GM19043 (cell line): Measurements from ENCODE around the gene CILP.
"Not testable (repeated sequence)": the region's sequence is repeated elsewhere in the genome, so short reads cannot be mapped to it uniquely, and the experiment has no call there.

Source experiments
- ATAC-seq: cut with Tn5 transposase; IDR thresholded peaks from one replicate; pipeline ENCODE4 v1.9.1; 2021; ENCODE audit warnings: low read depth; ENCODE audit not compliant: unreplicated experiment

CILP gene

DNA sequence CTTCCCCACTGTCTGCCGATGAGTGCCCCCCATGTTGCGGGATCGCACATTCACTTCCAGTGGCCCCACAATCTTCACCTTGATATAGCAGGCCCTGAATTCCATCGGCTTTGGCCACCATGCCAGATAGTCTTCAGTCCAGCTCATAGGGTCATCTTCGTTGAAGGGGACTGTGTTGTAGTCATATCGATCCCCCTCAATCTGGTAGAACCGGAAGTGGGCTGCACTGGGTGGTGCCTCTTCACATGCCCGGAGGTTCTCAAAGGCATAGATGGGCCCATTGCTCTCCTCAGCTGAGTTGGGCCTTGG lies 14.0 kb downstream of the CILP start:
- no peak for ATAC-seq

DNA sequence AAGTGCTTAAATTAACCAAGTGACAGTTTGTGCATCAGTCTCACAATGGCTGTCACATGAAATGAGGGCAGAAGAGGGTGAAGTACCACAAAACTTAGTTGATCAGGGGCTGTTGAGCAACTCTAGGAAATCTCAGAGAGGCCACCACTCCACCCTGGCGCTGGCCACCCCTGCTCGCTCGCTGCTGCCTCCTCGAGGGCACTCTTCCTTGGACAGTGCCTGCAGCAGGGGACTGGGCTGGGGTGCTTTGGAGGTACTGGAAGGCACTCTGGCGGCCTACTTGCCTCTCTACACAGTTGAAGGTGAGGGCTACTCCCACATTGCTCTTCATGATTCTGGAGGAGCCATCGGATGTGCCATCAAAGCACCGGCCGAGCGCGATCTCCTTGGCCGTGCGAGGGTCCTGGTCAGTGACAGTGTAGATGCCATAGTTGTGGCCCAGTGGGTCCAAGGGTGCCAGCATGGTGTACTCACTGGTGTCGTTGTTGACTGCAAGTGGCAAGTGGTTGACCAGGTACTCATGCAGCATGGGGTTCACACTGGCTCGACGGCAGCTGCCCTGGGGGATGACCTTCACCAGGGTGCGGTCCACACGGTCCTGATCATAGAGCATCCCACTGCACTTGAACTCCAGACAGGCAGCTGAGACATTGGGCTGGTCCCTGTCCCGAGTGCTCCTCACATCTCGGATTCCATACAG lies 14.5 kb downstream of the CILP start:
- no peak for ATAC-seq

DNA sequence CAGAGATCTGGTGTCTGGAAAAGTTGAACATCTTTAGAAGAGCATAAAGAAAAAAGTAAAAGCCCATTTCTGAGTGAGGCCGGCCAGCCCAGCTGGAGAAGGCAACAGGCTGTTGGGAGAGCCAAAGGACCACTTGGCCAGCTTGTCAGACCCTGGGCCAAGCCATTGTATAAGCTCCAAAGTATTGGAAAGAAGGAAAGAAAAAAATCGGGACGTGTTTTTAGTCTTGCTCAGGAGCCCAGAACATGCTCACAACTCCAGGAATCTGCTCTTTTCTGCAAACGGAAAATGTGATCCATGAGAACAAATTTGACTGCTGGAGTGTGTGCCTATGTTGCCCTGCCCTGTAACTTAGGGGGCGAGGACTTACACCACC lies 15.7 kb downstream of the CILP start:
- ATAC-seq: no peak

DNA sequence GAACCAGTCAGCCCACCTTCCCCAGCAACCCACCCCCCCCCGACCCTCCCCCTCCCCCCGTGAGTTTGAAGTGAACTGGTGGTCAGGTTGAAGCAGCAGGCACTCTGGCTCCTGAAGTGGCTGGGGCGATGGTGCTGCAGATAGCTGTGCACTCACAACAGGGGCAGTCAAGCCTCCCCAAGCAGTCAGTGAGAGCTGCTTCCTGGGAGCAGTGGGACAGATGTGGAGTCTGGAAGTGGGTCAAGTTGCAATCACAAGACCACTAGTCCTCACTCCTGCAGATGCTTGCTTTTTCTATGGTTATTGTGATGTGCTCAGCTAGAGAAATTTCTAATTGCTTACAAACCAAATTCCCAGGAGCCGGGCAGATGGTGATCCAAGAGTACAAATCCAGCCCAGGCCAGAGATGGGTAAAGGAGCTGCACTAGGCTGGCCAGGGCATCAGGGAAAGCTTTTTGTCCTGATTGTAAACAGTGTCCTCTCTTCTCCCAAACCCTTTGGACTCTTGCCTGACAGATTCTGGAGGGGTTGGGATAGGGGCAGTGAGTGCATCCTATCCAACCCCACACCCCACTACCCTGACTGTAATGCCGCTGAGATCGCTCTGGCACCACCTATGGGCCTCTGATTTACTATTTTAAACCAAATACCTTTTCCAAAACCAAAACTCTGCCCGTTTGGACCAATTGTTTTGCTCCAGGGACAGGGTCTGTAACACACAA lies 16.3 kb downstream of the CILP start:
- ATAC-seq: no peak

DNA sequence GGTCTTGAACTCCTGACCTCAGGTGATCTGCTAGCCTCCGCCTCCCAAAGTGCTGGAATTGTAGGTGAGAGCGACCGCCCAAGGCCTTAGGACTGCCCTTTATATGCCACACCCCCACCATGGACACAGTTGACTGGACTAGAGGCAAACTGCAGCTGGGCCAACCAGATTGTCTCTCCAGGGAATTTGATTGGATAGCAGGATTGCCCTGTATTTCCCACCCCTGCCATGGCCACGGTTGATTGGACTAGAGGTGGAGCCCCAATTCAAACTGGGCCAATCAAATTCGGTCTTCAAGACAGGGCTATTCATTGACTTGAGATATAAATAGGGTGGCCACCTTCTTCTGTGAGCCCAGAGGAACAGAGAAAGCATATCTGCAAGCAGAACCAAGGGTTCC lies 19.3 kb downstream of the CILP start:
- ATAC-seq: no peak

DNA sequence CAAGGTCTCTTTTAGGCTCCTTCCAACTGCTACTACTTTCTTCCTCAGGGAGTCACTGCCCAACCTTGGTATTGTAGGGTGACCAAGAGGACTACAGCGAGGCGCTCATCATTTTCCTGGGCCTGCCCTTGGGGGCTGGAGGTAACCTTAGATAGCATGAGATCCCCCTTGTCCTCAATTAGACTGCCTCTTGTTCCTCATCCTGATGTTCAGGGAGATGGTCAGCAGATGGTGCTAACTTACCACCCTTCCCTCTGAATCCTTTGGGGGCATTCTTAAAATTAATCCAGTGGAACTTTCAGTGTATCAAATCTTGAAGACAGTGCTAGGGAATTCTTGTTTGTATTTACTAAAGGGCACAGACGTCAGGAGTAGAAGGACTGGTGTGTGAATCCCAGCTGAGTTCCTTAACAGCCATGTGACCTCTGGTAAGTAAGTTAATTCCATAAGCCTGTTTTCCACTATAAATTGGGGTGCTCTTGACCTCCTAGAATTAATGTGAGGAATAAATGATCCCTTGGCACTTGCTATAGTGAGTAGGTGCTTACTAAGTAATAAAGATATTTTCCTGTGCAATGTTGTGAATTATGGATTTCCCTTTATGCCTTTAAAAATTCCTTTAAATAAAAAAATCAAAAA lies 22.1 kb downstream of the CILP start:
- ATAC-seq: no peak

DNA sequence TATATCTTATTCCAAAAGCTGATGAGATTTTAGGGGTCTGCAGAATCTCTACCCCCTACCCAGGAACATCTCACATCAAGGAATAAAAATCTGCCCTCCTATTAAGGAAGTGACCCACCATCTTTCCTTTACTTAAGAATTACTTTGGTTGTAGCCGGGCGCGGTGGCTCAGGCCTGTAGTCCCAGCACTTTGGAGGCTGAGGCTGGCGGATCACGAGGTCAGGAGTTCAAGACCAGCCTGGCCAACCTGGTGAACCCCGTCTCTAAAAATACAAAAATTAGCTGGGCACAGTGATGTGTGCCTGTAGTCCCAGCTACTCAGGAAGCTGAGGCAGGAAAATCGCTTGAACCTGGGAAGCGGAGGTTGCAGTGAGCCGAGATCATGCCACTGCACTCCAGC lies 22.8 kb downstream of the CILP start:
- ATAC-seq: not testable (repeated sequence)

DNA sequence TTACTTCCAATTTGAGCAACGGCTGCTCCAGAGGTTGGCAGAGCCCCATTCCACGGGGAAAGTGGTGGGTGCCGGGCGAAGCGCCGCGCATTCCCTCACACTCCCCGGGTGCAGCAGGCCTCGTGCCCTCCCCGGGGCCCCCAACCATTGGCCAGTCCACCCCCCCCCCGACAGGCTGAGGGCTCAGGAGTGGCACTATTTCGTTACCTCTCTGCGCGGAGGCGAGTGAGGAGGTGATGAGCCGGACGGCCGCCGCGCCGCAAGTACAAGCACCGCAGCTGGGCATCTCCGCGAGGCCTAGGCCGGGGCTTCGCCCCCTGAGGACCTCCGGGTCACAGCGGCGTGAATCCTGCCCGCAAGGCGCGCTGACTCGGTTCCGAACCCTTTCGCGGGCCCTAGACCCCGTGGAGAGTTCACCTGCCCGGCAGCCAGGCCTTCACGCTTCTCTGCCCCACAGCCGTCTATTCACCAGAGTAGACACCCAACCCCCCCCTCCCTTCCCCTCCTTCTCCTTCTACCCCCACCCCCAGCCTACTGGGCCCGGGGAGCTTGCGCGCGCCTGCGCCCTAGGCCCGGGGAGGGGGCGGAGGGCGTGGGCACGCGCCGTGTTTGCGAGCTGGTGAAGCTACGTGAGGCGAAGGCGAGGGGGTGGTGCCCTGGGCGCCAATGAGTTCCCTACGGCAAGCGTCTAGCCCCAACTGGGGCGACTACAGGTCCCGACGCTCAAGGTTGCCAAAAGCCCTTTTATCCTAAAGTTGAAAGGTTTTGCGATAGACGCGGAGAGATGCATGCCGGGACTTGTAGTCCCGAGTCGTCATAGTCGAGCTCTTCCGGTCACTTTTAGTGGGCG lies 26.2 kb downstream of the CILP start, which contains the start of gene CLPX:
TSS of gene CLPX (minus strand) at position 475 of the 850 bp plus-strand sequence. CDS start at position 286, 189 bp downstream.
- peak; percentile 61 for ATAC-seq

DNA sequence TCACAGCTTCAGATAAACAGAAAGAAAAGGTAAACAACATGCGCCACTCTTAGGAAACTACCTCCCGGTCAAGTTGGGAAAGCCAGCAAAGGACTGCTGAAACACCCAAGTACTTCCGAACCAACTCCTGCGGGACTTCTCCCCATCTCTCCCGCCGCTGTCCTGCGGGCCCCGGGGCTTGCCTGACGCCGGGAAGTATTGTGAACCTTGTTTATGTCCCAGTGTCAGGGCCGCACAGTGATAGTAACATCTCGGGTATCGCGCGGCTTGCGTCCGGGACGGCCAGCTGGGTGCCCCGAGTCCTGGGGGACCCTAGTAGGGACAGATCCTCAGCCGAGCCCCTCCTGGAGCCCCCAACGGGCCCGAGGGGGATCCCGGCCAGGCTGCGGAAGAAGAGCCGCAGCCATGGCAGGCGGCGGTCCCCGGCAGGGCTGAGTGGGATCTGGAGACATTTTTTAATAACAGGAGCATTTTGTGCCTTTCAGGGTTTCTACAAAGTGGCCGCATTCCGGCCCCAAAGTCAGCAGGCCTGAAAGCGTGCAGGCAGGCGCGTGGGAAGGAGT lies 26.9 kb downstream of the CILP start:
- no peak for ATAC-seq

DNA sequence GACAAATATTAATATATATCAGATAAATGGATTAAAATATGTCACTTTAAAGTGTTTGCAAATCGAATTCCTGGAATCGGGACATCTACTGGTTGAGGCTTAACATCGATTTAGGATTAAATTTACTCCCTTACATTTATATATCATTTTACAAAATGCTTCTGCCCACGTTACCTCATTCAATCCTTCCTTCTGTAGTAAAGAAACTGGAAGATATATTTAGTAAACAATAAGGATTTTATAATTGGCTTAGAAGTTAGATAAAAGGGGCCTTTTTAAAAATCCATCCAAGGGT lies 27.5 kb downstream of the CILP start:
- ATAC-seq: no peak

DNA sequence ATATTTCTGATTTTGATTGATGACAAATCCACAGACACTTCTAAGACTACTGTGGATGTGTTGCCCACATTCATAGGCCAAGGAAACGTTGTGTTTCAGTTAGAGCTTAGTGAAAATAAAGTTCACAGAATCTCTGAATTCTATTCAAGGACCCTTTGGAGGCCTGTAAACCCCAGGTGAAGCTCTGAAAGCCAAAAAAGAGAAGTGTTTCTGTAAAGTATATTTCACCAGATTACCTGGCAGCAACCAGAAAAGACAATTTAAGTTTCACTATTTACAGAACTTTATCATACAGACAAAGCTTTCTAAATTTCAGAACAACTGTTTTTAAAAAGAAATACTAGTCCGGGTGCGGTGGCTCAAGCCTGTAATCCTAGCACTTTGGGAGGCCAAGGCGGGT lies 28.7 kb downstream of the CILP start:
- ATAC-seq: no peak

DNA sequence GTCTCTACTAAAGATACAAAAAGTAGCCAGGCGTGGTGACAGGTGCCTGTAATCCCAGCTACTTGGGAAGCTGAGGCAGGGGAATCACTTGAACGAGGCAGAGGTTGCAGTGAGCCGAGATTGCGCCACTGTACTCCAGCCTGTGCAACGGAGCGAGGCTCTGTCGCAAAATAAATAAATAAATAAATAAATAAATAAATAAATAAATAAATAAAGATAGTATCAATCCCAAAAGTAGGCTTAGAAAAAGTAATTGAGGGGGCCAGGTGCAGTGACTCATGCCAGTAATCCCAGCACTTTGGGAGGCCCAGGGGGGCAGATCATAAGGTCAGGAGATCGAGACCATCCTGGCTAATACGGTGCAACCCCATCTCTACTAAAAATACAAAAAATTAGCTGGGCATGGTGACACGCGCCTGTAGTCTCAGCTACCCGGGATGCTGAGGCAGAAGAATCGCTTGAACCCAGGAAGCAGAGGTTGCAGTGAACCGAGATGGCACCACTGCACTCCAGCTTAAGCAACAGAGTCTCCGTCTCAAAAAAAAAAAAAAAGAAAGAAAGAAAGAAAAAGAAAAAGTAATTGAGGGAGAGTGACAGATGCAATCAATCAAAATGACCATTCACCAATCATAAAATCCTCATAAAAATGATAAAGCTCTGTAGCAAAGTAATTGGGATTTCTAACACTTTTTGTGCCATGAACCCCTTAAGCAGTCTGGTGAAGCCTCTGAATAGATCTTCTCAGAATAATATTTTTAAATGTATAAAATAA lies 29.5 kb downstream of the CILP start:
- not testable (repeated sequence) for ATAC-seq

DNA sequence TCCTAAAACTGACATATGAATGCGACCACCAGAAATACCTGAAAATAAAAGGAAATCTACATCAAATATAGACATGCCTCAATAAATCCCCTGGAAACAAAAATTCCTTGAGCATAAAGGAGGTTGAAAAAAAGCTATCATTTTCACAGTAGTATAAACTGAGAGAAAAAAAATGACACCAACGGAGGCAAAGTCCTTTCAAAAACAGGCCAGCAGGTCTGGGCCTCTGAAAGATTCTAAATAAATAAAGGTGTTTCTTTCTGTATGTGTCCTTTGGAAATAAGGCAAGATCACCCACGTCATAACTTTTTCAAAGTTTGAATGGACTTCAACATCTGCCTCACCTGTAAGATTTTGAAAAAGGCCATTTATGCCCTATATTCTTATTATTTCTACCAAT lies 31.1 kb downstream of the CILP start:
- no peak for ATAC-seq

DNA sequence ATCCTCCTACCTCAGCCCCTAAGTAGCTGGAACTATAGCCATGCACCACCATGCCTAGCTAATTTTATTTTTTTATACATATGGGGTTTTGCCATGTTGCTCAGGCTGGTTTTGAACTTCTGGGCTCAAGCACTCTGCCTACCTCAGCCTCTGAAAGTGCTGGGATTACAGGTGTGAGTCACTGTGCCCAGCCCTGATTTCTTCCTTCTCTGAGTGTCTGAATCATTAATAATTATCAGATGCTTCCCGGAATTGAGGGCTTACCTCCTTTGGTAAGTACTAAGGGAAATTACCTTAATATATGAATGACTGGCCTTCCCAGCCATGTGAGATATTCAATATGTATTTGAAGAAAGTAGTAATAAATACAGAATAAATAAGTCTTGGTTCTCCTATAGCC lies 33.4 kb downstream of the CILP start:
- no peak for ATAC-seq

DNA sequence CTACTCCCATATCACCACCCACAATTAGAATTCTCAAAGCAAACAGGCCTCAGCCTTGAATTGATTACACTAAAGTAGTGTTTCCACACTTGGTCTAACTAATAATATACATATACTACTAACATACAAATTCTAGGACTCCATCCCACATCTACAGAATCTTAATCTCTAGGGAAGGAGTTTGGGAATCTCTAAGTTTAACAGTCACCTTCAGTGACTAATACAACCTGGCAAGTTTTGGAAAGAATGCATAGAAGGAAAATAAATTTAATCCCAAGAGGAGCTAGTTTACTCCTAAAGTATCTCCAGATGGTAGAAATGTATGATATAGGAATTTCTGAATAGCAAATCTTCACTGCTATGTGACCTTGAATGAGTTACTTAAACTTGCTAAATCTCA lies 35.2 kb downstream of the CILP start:
- ATAC-seq: no peak

DNA sequence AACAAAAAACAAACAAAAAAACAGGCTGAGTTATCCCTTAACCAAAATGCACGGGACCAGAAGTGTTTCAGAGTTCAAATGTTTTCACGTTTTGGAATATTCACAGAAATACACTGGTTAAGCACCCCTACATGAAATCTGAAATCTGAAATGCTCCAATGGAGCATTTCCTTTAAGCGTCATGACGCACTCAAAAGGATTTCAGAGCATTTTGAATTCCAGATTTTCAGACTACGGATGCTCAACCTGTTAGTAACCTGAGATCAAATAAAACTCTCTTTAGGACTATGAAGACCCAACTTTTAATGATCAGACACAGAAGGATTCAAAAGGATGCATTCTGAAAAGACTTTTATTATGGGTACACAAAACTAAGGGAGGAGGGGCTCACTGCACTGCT lies 35.8 kb downstream of the CILP start:
- no peak for ATAC-seq

DNA sequence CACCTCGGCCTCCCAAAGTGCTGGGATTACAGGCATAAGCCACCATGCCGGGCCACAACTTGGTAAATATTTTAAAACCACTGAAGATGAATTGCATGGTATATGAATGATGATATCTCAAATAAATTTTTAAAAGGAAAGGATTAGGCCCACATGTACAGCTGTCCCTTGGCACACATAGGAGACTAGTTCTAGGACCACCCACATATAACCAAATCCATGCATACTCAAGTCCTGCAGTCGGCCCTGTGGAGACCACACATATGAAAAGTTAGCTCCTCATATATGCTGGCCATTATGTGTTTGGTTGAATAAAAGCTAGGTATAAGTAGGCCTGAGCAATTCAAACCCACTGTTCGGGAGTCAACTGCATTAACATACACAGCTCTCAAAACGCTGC lies 36.8 kb downstream of the CILP start:
- ATAC-seq: no peak

DNA sequence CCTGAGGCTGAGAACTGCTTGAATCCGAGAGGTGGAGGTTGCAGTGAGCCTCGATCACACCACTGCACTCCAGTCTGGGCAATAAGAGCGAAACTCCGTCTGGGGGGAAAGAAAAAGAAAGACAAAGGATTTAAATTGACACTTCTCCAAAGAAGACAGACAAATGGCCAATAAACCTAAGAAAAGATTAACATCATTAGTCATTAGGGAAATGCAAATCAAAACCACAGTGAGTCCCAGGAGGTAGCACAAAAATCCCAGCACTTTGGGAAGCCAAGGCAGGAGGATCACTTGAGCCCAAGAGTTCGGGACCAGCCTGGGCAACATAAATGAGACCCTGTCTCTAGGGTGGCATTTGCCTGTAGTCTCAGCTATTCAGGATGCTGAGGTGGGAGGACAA lies 38.7 kb downstream of the CILP start:
- no peak for ATAC-seq

DNA sequence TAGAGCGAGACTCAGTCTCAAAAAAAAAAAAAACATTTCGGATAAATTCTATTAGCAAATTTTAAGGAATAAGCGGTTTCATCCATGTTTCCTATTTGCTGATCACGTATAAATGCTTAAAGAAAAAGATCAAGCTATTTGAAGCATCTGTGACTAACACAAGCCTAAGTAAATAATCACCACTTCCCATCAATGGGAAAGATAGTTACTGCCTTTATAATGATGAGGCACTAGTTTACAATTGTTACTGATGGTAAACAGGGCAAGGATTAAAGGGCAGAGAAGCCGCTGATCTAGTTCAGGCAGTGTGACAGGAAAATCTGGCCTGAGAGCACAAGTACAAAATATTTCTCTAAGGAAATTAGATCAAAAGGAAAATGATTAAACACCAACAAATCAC lies 39.8 kb downstream of the CILP start:
- no peak for ATAC-seq

DNA sequence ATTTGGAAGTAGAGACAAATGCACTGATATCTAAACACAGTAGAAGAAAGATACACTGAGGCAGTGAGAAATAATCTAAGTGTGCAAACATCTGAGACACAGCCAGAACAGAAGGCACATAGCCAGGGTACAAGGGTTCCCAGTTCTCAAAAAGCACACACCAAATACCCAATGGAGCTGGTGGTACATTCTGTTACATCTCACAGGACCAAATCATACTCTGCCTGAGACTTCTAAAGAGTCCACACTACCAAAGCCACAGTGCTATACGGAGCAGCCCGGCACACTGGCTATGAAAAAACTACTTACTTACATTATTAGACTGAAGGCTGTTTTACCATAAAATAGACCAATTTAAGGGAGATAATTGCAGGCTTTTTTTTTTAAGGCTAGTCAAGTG lies 45.4 kb downstream of the CILP start:
- no peak for ATAC-seq
